ENCODE data around the gene ABTB2. TPM values are rescaled to one million over a fixed set of nuclear protein-coding genes. Genes with fewer than 3 reads are reported as not detected.

The ABTB2 gene
- total RNA-seq, 2 donors from 2014 or later = 27.0 to 27.4 TPM

GRCh38 chr11:34148504-34149165 lies 209.2 kb downstream of the ABTB2 start:
- H3K27me3 ChIP-seq = no peaks in the 10 kb centered on the region
- H3K9me3 ChIP-seq = no peaks in the 10 kb centered on the region
- H3K4me3 ChIP-seq = no peak overlapping the region
- peaks cover 94% of the 10 kb centered on the region for H3K36me3 ChIP-seq
- no peak overlapping the region for H3K27ac ChIP-seq
- no peak for DNase-seq (ENCODE audit: low spot score)
- no peak for TF ChIP-seq CTCF (IDR thresholded peaks at IDR 0.05)
- no peaks in the 10 kb centered on the region for H3K4me1 ChIP-seq

GRCh38 chr11:34147581-34147980 lies 210.2 kb downstream of the ABTB2 start:
- Histone ChIP-seq H3K27ac (no peak overlapping the region), H3K4me1 (peaks cover 0 to 10% of the 10 kb centered on the region in 2 donors), H3K4me3 (no peak overlapping the region), H3K36me3 (peaks cover 95% of the 10 kb centered on the region), H3K9me3 (no peaks in the 10 kb centered on the region), H3K27me3 (no peaks in the 10 kb centered on the region)
- DNase-seq (ENCODE audit: low spot score) = no peak
- no peak for TF ChIP-seq CTCF (IDR thresholded peaks at IDR 0.05)

DNA sequence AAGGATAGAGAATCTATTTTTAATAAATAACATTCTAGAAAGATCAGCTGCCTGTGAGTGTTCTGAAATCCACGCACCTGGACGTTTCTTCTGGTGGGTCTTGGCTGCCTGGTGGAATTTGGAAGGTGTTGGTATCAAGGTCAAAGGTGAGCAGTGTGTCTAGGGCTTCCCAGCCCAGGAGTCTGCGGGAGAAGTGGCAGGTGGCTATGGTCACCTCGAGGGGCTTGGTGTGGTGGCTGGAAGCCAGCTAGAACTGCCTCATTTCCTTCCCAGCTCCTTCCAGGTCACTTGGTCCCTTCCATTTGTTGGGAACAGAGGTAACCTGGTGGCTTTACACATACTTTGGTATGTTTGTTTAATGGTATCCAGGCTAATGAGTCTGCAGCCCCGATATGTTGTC lies 210.9 kb downstream of the ABTB2 start:
- H3K36me3 ChIP-seq = peaks cover 95% of the 10 kb centered on the region
- H3K27me3 ChIP-seq = no peaks in the 10 kb centered on the region
- no peaks in the 10 kb centered on the region for H3K9me3 ChIP-seq
- TF ChIP-seq CTCF (IDR thresholded peaks at IDR 0.05) = no peak
- no peak overlapping the region for H3K4me3 ChIP-seq
- peaks cover 0 to 11% of the 10 kb centered on the region in 2 donors for H3K4me1 ChIP-seq
- no peak for DNase-seq (ENCODE audit: low spot score)
- no peak overlapping the region for H3K27ac ChIP-seq

DNA sequence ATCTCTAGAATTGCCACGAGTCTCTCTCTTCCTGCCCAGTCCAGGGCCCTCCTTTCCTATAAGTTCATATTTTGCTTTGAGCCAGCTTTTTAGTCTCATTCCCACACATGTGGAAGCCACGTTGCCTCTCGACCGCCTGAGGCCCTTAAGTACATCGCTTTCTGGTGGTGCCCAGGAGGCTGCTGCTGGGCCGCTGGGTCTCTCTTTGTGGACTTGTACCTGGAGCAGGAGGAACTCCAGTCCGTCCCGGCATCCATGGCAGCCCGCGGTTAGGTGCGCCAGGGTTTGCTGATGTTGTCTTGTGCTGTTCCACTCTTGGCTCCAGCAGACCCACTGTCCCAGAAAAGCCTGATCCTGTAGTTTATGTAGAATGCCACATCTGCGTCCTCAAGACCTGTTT lies 211.4 kb downstream of the ABTB2 start:
- TF ChIP-seq CTCF (IDR thresholded peaks at IDR 0.05) = no peak
- H3K4me3 ChIP-seq = no peak overlapping the region
- no peak for DNase-seq (ENCODE audit: low spot score)
- H3K9me3 ChIP-seq = no peaks in the 10 kb centered on the region
- H3K4me1 ChIP-seq = peaks cover 0 to 11% of the 10 kb centered on the region in 2 donors
- no peak overlapping the region for H3K27ac ChIP-seq
- no peaks in the 10 kb centered on the region for H3K27me3 ChIP-seq
- peaks cover 95% of the 10 kb centered on the region for H3K36me3 ChIP-seq

GRCh38 chr11:34145847-34146381 lies 211.9 kb downstream of the ABTB2 start:
- Histone ChIP-seq H3K27me3 (no peaks in the 10 kb centered on the region), H3K4me3 (no peak overlapping the region), H3K4me1 (peaks cover 0 to 11% of the 10 kb centered on the region in 2 donors), H3K27ac (no peak overlapping the region), H3K9me3 (no peaks in the 10 kb centered on the region), H3K36me3 (peaks cover 96% of the 10 kb centered on the region)
- no peak for DNase-seq (ENCODE audit: low spot score)
- no peak for TF ChIP-seq CTCF (IDR thresholded peaks at IDR 0.05)

- H3K27me3 ChIP-seq = no peaks in the 10 kb centered on the region
- no peak for TF ChIP-seq CTCF (IDR thresholded peaks at IDR 0.05)
- H3K27ac ChIP-seq = no peak overlapping the region
- H3K4me1 ChIP-seq = peaks cover 0 to 11% of the 10 kb centered on the region in 2 donors
- DNase-seq (ENCODE audit: low spot score) = no peak
- H3K9me3 ChIP-seq = no peaks in the 10 kb centered on the region
- H3K36me3 ChIP-seq = peaks cover 97% of the 10 kb centered on the region
- no peak overlapping the region for H3K4me3 ChIP-seq
These were observed 212.7 kb downstream of the ABTB2 start for GRCh38 chr11:34145073-34145472.

All from right atrium auricular region (tissue), 2 donors.